T-cell (primary cell): ENCODE data around the gene ZWINT. TPM values are rescaled to one million over a fixed set of nuclear protein-coding genes. Genes with fewer than 3 reads are reported as not detected.

Source experiments
- ATAC-seq, 4 experiments: fragments of 200-7000 bp in 3 of 4; fragments of 150-1000 bp in 1 of 4; cut with Tn5 transposase; replicated peaks in 1 of 4; 1 replicate in 3 of 4; 2 replicates in 1 of 4; pipeline ENCODE4 v1.10.0; 2021; ENCODE audit warnings: moderate library complexity in 3 of 4, mild to moderate bottlenecking in 2 of 4, moderate number of reproducible peaks in 1 of 4
- CTCF ChIA-PET, 2 donors: fragments of 300-600 bp; sonication (Branson Sonifier 250); formaldehyde crosslinking; loops; one replicate each; lab custom pipeline; 2022; ENCODE audit warnings: antibody characterized with exemption in 2 of 2; lab: Charles Lee
- POLR2A ChIA-PET, 2 donors: fragments of 300-600 bp; sonication (Branson Sonifier 250); formaldehyde crosslinking; loops; one replicate each; lab custom pipeline; 2022; ENCODE audit warnings: antibody characterized with exemption in 2 of 2; lab: Charles Lee
- DNase-seq, 35 experiments: peaks; one replicate each; pipeline versions ENCODE4 v3.0.0 to v3.0.0-alpha.2; 2013 to 2023
- H3K27ac ChIP-seq: one replicate; pipeline ENCODE4 v1.5.1; 2013; ENCODE audit warnings: low read length
- H3K27me3 ChIP-seq, 2 experiments: replicated peaks in 1 of 2; 1 replicate in 1 of 2; 2 replicates in 1 of 2; pipeline versions ENCODE4 v1.6.1 to v1.7.0; 2013; ENCODE audit warnings: low read length in 1 of 2, mixed read lengths in 1 of 2; ENCODE audit not compliant: control insufficient read depth in 2 of 2, insufficient read depth in 2 of 2; ENCODE audit errors: extremely low read depth in 1 of 2
- H3K36me3 ChIP-seq, 2 donors: 1 replicate in 1 of 2; 2 replicates in 1 of 2; pipeline versions ENCODE4 v1.6.1 to v1.7.0; 2013; ENCODE audit warnings: low read length in 1 of 2; ENCODE audit not compliant: control insufficient read depth in 2 of 2, insufficient read depth in 1 of 2; ENCODE audit errors: extremely low read depth in 1 of 2
- H3K4me1 ChIP-seq, 2 experiments: 1 replicate in 1 of 2; 2 replicates in 1 of 2; pipeline versions ENCODE4 v1.6.1 to v1.7.0; 2013; ENCODE audit warnings: low read length in 2 of 2, mixed read lengths in 1 of 2; ENCODE audit not compliant: insufficient read depth in 2 of 2, control insufficient read depth in 1 of 2; ENCODE audit errors: extremely low read depth in 1 of 2
- H3K4me3 ChIP-seq, 2 donors: 1 replicate in 1 of 2; 2 replicates in 1 of 2; pipeline versions ENCODE4 v1.5.1 to v1.7.0; 2013; ENCODE audit warnings: mild to moderate bottlenecking in 2 of 2, low read length in 1 of 2, moderate library complexity in 1 of 2; ENCODE audit not compliant: control insufficient read depth in 1 of 2; ENCODE audit errors: extremely low read depth in 1 of 2
- H3K9me3 ChIP-seq: 2 replicates; pipeline ENCODE4 v1.7.0; 2013
- H3K27ac Mint-ChIP-seq, 2 donors: one replicate each; pipeline ENCODE4 v1.8.0; 2020 to 2021; ENCODE audit warnings: mild to moderate bottlenecking in 2 of 2, mixed read lengths in 2 of 2
- H3K27me3 Mint-ChIP-seq, 2 donors: one replicate each; pipeline ENCODE4 v1.8.0; 2021 to 2022; ENCODE audit warnings: mixed read lengths in 2 of 2
- H3K36me3 Mint-ChIP-seq: one replicate; pipeline ENCODE4 v1.8.0; 2021; ENCODE audit warnings: mixed read lengths
- H3K4me1 Mint-ChIP-seq, 3 donors: one replicate each; pipeline ENCODE4 v1.8.0; 2020 to 2022; ENCODE audit warnings: mixed read lengths in 3 of 3, mild to moderate bottlenecking in 1 of 3
- H3K4me3 Mint-ChIP-seq, 3 donors: one replicate each; pipeline ENCODE4 v1.8.0; 2020 to 2022; ENCODE audit warnings: mild to moderate bottlenecking in 3 of 3, mixed read lengths in 3 of 3, moderate library complexity in 3 of 3
- H3K9me3 Mint-ChIP-seq, 3 donors: one replicate each; pipeline ENCODE4 v1.8.0; 2020 to 2022; ENCODE audit warnings: mixed read lengths in 3 of 3
- WGBS: methylation state at CpG from one replicate; pipeline ENCODE4 v1.1.5; 2013; ENCODE audit warnings: missing lambda C conversion rate; ENCODE audit not compliant: insufficient coverage; 5-methylcytosine and 5-hydroxymethylcytosine counted together
- total RNA-seq, 35 experiments: library from RNA in 6 of 35; stranded (reverse) in 6 of 35; fragments of 120-200 nt in 1 of 35; gene quantifications; one replicate each; pipeline versions ENCODE4 v1.2.1 to v1.2.4 and lab custom pipeline; 2013 to 2026

The ZWINT gene
- total RNA-seq, 5 donors from 2014 or later (not counting 1 experiment from before 2014, with no cell fraction given) = 2.9 to 5.3 (median 3.4) TPM

DNA sequence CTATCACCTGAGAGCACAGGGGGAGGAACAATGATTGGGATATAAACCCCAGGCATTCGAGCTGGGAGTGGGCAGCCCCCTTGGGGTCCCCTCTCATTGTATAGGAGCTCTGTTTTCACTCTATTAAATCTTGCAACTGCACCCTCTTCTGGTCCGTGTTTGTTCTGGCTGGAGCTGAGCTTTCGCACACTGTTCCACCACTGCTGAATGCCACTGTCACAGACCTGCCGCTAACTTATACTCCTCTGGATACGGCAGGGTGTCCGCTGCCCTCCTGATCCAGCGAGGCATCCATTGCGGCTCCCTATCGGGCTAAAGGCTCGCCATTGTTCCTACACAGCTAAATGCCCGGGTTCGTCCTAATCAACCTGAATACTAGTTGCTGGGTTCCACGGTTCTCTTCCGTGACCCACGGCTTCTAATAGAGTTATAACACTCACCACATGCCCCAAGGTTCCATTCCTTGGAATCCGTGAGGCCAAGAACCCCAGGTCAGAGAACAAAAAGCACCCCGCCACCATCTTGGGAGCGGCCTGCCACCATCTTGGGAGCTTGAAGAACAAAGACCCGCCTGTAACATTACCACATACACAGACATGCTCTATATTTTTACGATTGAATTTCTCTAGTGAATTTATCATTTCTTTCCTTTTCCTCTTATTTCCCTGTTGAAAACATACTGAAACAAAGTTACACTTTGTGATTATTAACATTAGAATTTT lies 9.0 kb downstream of the ZWINT start:
- Histone ChIP-seq H3K9me3 (no peaks in the 10 kb centered on the region), H3K36me3 (no peaks in the 10 kb centered on the region), H3K4me1 (no peaks in the 10 kb centered on the region), H3K27ac (no peak overlapping the region), H3K4me3 (no peak overlapping the region), H3K27me3 (no peaks in the 10 kb centered on the region)
- no peak overlapping the region for H3K27ac Mint-ChIP-seq
- POLR2A ChIA-PET = no interaction called here
- CTCF ChIA-PET = interaction anchor here in 1 of 2 donors (0.6 kb wide), 1 partner anchor 922 kb away, joined by 3 read pairs; no protein-coding TSS in a partner anchor
- no peaks in the 10 kb centered on the region for H3K36me3 Mint-ChIP-seq
- WGBS = 97% methylated on average over 16 of the region's 20 CpGs
- no peak for DNase-seq
- H3K27me3 Mint-ChIP-seq = no peaks in the 10 kb centered on the region
- no peak for ATAC-seq
- H3K4me3 Mint-ChIP-seq = no peak overlapping the region
- H3K9me3 Mint-ChIP-seq = no peaks in the 10 kb centered on the region
- H3K4me1 Mint-ChIP-seq = peaks cover 0 to 3% (median 3%) of the 10 kb centered on the region in 3 donors

GRCh38 chr10:56349611-56350010 lies 11.4 kb downstream of the ZWINT start:
- Mint-ChIP-seq H3K4me3 (no peak overlapping the region), H3K4me1 (peaks cover 0 to 3% (median 2%) of the 10 kb centered on the region in 3 donors), H3K36me3 (no peaks in the 10 kb centered on the region), H3K27ac (no peak overlapping the region), H3K9me3 (no peaks in the 10 kb centered on the region), H3K27me3 (no peaks in the 10 kb centered on the region)
- no peaks in the 10 kb centered on the region for H3K36me3 ChIP-seq
- CTCF ChIA-PET = no interaction called here
- H3K4me3 ChIP-seq = no peak overlapping the region
- no peak overlapping the region for H3K27ac ChIP-seq
- ATAC-seq (no peak), DNase-seq (no peak)
- POLR2A ChIA-PET = interaction anchor here in 1 of 2 donors (0.6 kb wide), 1 partner anchor 12 kb away, joined by 3 read pairs; the partner anchor contains the start of gene ZWINT
- no peaks in the 10 kb centered on the region for H3K27me3 ChIP-seq
- WGBS = no CpG with 5 or more reads among the region's 1 CpG
- no peaks in the 10 kb centered on the region for H3K9me3 ChIP-seq
- H3K4me1 ChIP-seq = no peaks in the 10 kb centered on the region

- H3K4me3 ChIP-seq = no peak overlapping the region
- H3K9me3 Mint-ChIP-seq = peaks cover 0 to 2% (median 0%) of the 10 kb centered on the region in 3 donors
- no peaks in the 10 kb centered on the region for H3K4me1 ChIP-seq
- H3K27me3 Mint-ChIP-seq = no peaks in the 10 kb centered on the region
- DNase-seq = no peak
- CTCF ChIA-PET = no interaction called here
- H3K27ac Mint-ChIP-seq = no peak overlapping the region
- no peak overlapping the region for H3K4me3 Mint-ChIP-seq
- no peak overlapping the region for H3K27ac ChIP-seq
- H3K9me3 ChIP-seq = no peaks in the 10 kb centered on the region
- H3K36me3 Mint-ChIP-seq = no peaks in the 10 kb centered on the region
- peaks cover 0 to 3% (median 2%) of the 10 kb centered on the region in 3 donors for H3K4me1 Mint-ChIP-seq
- ATAC-seq = no peak
- whole genome bisulfite sequencing = 100% methylated on average over 1 of the region's 3 CpGs
- H3K36me3 ChIP-seq = no peaks in the 10 kb centered on the region
- POLR2A ChIA-PET = no interaction called here
- no peaks in the 10 kb centered on the region for H3K27me3 ChIP-seq
Observed at GRCh38 chr10:56348101-56348500, 13.0 kb downstream of the ZWINT start.

GRCh38 chr10:56346845-56347415 lies 14.1 kb downstream of the ZWINT start:
- H3K27ac ChIP-seq = no peak overlapping the region
- ATAC-seq = no peak
- H3K36me3 Mint-ChIP-seq = no peaks in the 10 kb centered on the region
- ChIA-PET CTCF (no interaction called here), POLR2A (interaction anchor here in 1 of 2 donors (0.7 kb wide), 1 partner anchor 134 kb away, joined by 3 read pairs; no protein-coding TSS in a partner anchor)
- no peak for DNase-seq
- no peaks in the 10 kb centered on the region for H3K27me3 ChIP-seq
- H3K27ac Mint-ChIP-seq = no peak overlapping the region
- no peak overlapping the region for H3K4me3 ChIP-seq
- H3K36me3 ChIP-seq = no peaks in the 10 kb centered on the region
- H3K27me3 Mint-ChIP-seq = no peaks in the 10 kb centered on the region
- peaks cover 0 to 3% (median 2%) of the 10 kb centered on the region in 3 donors for H3K4me1 Mint-ChIP-seq
- no peaks in the 10 kb centered on the region for H3K4me1 ChIP-seq
- no peak overlapping the region for H3K4me3 Mint-ChIP-seq
- no peaks in the 10 kb centered on the region for H3K9me3 ChIP-seq
- peaks cover 0 to 4% (median 0%) of the 10 kb centered on the region in 3 donors for H3K9me3 Mint-ChIP-seq

DNA sequence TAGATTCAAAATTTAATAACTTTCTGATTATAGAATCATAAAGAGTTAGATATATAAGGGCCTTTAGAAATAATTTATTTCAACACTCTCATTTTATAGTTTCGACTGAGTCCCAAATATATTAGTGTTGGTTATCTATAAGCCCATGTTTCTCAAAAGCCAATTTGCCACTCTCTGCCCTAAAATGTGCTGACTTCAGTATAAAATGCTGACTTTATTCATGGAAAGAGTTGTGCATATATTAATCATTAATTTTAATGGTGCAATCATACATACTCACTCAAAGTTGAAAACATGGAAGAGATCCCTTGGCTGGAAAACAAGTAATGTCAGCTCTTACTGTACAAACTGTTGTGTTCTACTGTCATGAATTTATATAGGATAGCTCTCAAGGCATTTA lies 19.4 kb downstream of the ZWINT start:
- Mint-ChIP-seq H3K9me3 (peaks cover 5 to 15% (median 7%) of the 10 kb centered on the region in 3 donors), H3K27ac (no peak overlapping the region), H3K27me3 (no peaks in the 10 kb centered on the region), H3K36me3 (no peaks in the 10 kb centered on the region), H3K4me3 (no peak overlapping the region), H3K4me1 (no peaks in the 10 kb centered on the region)
- no peaks in the 10 kb centered on the region for H3K27me3 ChIP-seq
- ATAC-seq (no peak), DNase-seq (no peak)
- no peak overlapping the region for H3K27ac ChIP-seq
- H3K36me3 ChIP-seq = no peaks in the 10 kb centered on the region
- H3K4me3 ChIP-seq = no peak overlapping the region
- H3K9me3 ChIP-seq = no peaks in the 10 kb centered on the region
- no peaks in the 10 kb centered on the region for H3K4me1 ChIP-seq
- ChIA-PET CTCF (no interaction called here), POLR2A (no interaction called here)
- no CpG with 5 or more reads among the region's 1 CpG for WGBS

DNA sequence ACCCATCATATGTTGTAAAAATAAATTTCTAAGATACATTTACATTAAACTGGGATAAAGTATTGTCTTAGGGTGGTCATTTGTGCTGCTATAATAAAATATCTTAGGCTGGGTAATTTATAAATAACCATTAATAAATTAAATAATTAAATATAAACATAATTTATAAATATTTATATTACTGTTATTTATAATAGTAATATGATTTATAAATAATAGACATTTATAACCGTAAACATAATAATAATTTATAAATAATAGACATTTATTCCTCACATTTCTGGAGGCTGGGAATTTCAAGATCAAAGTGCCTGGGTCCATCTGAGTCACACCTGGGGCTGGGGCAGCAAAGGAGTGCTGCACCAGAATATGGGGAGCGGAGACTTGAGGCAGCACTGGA lies 31.1 kb downstream of the ZWINT start:
- H3K27ac Mint-ChIP-seq = no peak overlapping the region
- peaks cover 2 to 4% (median 4%) of the 10 kb centered on the region in 3 donors for H3K9me3 Mint-ChIP-seq
- no peak for DNase-seq
- Histone ChIP-seq H3K27ac (no peak overlapping the region), H3K9me3 (no peaks in the 10 kb centered on the region), H3K4me3 (no peak overlapping the region), H3K27me3 (no peaks in the 10 kb centered on the region), H3K36me3 (no peaks in the 10 kb centered on the region), H3K4me1 (no peaks in the 10 kb centered on the region)
- no peaks in the 10 kb centered on the region for H3K27me3 Mint-ChIP-seq
- 100% methylated on average over 1 of the region's 2 CpGs for WGBS
- CTCF ChIA-PET = no interaction called here
- no peak for ATAC-seq
- no peaks in the 10 kb centered on the region for H3K36me3 Mint-ChIP-seq
- POLR2A ChIA-PET = no interaction called here
- no peak overlapping the region for H3K4me3 Mint-ChIP-seq
- H3K4me1 Mint-ChIP-seq = no peaks in the 10 kb centered on the region
